H1 (cell line): ENCODE measurements around the gene DCUN1D4. TPM values are rescaled to one million over a fixed set of nuclear protein-coding genes. Genes with fewer than 3 reads are reported as not detected.

Source experiments
- CTCF ChIA-PET: fragments of 300-600 bp; sonication (Branson Sonifier 250); formaldehyde crosslinking; loops from one replicate; lab custom pipeline; 2021; ENCODE audit not compliant: partially characterized antibody; lab: Charles Lee
- POLR2A ChIA-PET: fragments of 300-600 bp; sonication (Branson Sonifier 250); formaldehyde crosslinking; loops from one replicate; lab custom pipeline; 2021; ENCODE audit warnings: inconsistent platforms; ENCODE audit not compliant: partially characterized antibody; lab: Charles Lee
- DNase-seq, 2 experiments: peaks; one replicate each; pipeline versions ENCODE4 v3.0.0 to v3.0.0-alpha.2; 2010 to 2022; ENCODE audit warnings: low spot score in 2 of 2, low read depth in 1 of 2, mixed read lengths in 1 of 2
- FAIRE-seq: peaks from 2 replicates; lab custom pipeline; 2011; peaks lifted over from hg19 to GRCh38; lab: Jason Lieb, UNC
- H2AFZ ChIP-seq: 2 replicates; pipeline ENCODE4 v1.8.1; 2012; ENCODE audit warnings: low read length, inconsistent platforms
- H2AK5ac ChIP-seq: 2 replicates; pipeline ENCODE4 v1.6.1; 2013; ENCODE audit warnings: low read depth, low read length
- H2BK120ac ChIP-seq: replicated peaks from 2 replicates; pipeline ENCODE3; 2013; ENCODE audit warnings: low read depth, low read length, inconsistent platforms
- H2BK12ac ChIP-seq: 2 replicates; pipeline ENCODE4 v1.6.1; 2013; ENCODE audit warnings: low read depth, low read length
- H2BK15ac ChIP-seq: 2 replicates; pipeline ENCODE4 v1.6.1; 2013; ENCODE audit warnings: low read length
- H2BK20ac ChIP-seq: 2 replicates; pipeline ENCODE4 v1.6.1; 2013; ENCODE audit warnings: low read length
- H2BK5ac ChIP-seq: 2 replicates; pipeline ENCODE4 v1.6.1; 2013; ENCODE audit warnings: low read depth, low read length
- H3K14ac ChIP-seq: 2 replicates; pipeline ENCODE4 v1.6.1; 2013; ENCODE audit warnings: inconsistent platforms; ENCODE audit not compliant: insufficient read length
- H3K18ac ChIP-seq: 2 replicates; pipeline ENCODE4 v1.6.1; 2013; ENCODE audit warnings: low read length; ENCODE audit errors: extremely low read depth
- H3K23ac ChIP-seq: 2 replicates; pipeline ENCODE4 v1.6.1; 2013; ENCODE audit warnings: inconsistent platforms; ENCODE audit not compliant: insufficient read length
- H3K23me2 ChIP-seq: 2 replicates; pipeline ENCODE4 v1.6.1; 2013; ENCODE audit warnings: low read depth, low read length
- H3K27ac ChIP-seq: 2 replicates; pipeline ENCODE4 v1.6.1; 2011; ENCODE audit warnings: low read depth, low read length, inconsistent platforms
- H3K27me3 ChIP-seq, 4 experiments: replicated peaks in 1 of 4; 1 replicate in 1 of 4; 2 replicates in 3 of 4; pipeline versions ENCODE4 v1.6.1 to v1.8.1; 2011 to 2013; ENCODE audit warnings: low read length in 3 of 4, mild to moderate bottlenecking in 3 of 4, inconsistent platforms in 2 of 4, mixed read lengths in 2 of 4, moderate library complexity in 1 of 4; ENCODE audit not compliant: control insufficient read depth in 3 of 4, insufficient read depth in 3 of 4; ENCODE audit errors: extremely low read depth in 1 of 4
- H3K36me3 ChIP-seq, 4 experiments: 2 replicates each; pipeline versions ENCODE4 v1.6.1 to v1.8.1; 2011 to 2013; ENCODE audit warnings: mild to moderate bottlenecking in 4 of 4, low read length in 3 of 4, moderate library complexity in 2 of 4, control low read depth in 1 of 4, inconsistent platforms in 1 of 4; ENCODE audit not compliant: insufficient read depth in 4 of 4, control insufficient read depth in 2 of 4
- H3K4ac ChIP-seq: replicated peaks from 2 replicates; pipeline ENCODE3; 2013; ENCODE audit warnings: low read length, low read depth, mixed read lengths, inconsistent platforms; ENCODE audit not compliant: insufficient read length
- H3K4me1 ChIP-seq, 4 experiments: replicated peaks in 1 of 4; 1 replicate in 1 of 4; 2 replicates in 3 of 4; pipeline versions ENCODE4 v1.6.1 to v1.8.1; 2011 to 2013; ENCODE audit warnings: low read length in 3 of 4, inconsistent platforms in 2 of 4, mixed read lengths in 1 of 4; ENCODE audit not compliant: insufficient read depth in 4 of 4, control insufficient read depth in 3 of 4
- H3K4me2 ChIP-seq, 2 experiments: 2 replicates each; pipeline versions ENCODE4 v1.6.1 to v1.8.1; 2011 to 2013; ENCODE audit warnings: low read depth in 2 of 2, low read length in 2 of 2, control low read depth in 1 of 2, inconsistent platforms in 1 of 2, mild to moderate bottlenecking in 1 of 2; ENCODE audit not compliant: insufficient read depth in 1 of 2
- H3K4me3 ChIP-seq, 4 experiments: fragments of 200-600, 300-600 bp in 1 of 4; sonication (generic), shearing (Covaris generic), sonication (Bioruptor Twin) in 1 of 4; 2 replicates each; pipeline versions ENCODE4 v1.5.1 to v1.8.1; 2011 to 2016; ENCODE audit warnings: low read length in 4 of 4, low read depth in 3 of 4, control low read depth in 2 of 4, inconsistent platforms in 2 of 4, mild to moderate bottlenecking in 2 of 4, mixed read lengths in 1 of 4, moderate library complexity in 1 of 4; ENCODE audit not compliant: insufficient read depth in 2 of 4; ENCODE audit errors: extremely low read depth in 1 of 4
- H3K56ac ChIP-seq: replicated peaks from 2 replicates; pipeline ENCODE3; 2013; ENCODE audit warnings: low read depth, mild to moderate bottlenecking, mixed read lengths, low read length, inconsistent platforms; ENCODE audit not compliant: insufficient read length
- H3K79me1 ChIP-seq: 2 replicates; pipeline ENCODE4 v1.6.1; 2013; ENCODE audit warnings: low read depth, low read length, control low read depth
- H3K79me2 ChIP-seq, 2 experiments: 2 replicates each; pipeline versions ENCODE4 v1.6.1 to v1.8.1; 2012 to 2013; ENCODE audit warnings: low read length in 2 of 2, mild to moderate bottlenecking in 2 of 2, inconsistent platforms in 1 of 2; ENCODE audit not compliant: insufficient read depth in 2 of 2, control insufficient read depth in 1 of 2
- H3K9ac ChIP-seq, 4 experiments: replicated peaks in 1 of 4; 1 replicate in 1 of 4; 2 replicates in 3 of 4; pipeline versions ENCODE4 v1.6.1 to v1.8.1; 2011 to 2013; ENCODE audit warnings: low read depth in 3 of 4, low read length in 3 of 4, control low read depth in 2 of 4, mild to moderate bottlenecking in 2 of 4, moderate library complexity in 2 of 4, inconsistent platforms in 1 of 4; ENCODE audit errors: extremely low read depth in 1 of 4
- H3K9me3 ChIP-seq, 2 experiments: 2 replicates each; pipeline versions ENCODE4 v1.6.1 to v1.8.1; 2012 to 2013; ENCODE audit warnings: mild to moderate bottlenecking in 2 of 2, moderate library complexity in 2 of 2, control low read depth in 1 of 2, inconsistent platforms in 1 of 2, low read depth in 1 of 2, low read length in 1 of 2, mixed read lengths in 1 of 2; ENCODE audit not compliant: insufficient read depth in 2 of 2
- H4K20me1 ChIP-seq, 2 experiments: replicated peaks in 1 of 2; 2 replicates each; pipeline versions ENCODE3 to v1.8.1; 2011 to 2013; ENCODE audit warnings: inconsistent platforms in 2 of 2, low read length in 2 of 2, mild to moderate bottlenecking in 1 of 2; ENCODE audit not compliant: insufficient read depth in 2 of 2, control insufficient read depth in 1 of 2
- H4K5ac ChIP-seq: 2 replicates; pipeline ENCODE4 v1.6.1; 2013; ENCODE audit warnings: low read length, low read depth, mixed read lengths, inconsistent platforms; ENCODE audit not compliant: insufficient read length
- H4K8ac ChIP-seq: 2 replicates; pipeline ENCODE4 v1.8.0; 2013; ENCODE audit warnings: mild to moderate bottlenecking, moderate library complexity, low read length, inconsistent platforms; ENCODE audit not compliant: insufficient read depth; ENCODE audit errors: extremely low read depth
- H4K91ac ChIP-seq: replicated peaks from 2 replicates; pipeline ENCODE3; 2013; ENCODE audit warnings: low read length, mixed read lengths, inconsistent platforms; ENCODE audit not compliant: insufficient read length
- ASH2L ChIP-seq: fragments of 200-600, 300-600 bp; sonication (generic); IDR thresholded peaks from one replicate; pipeline ENCODE4 v1.7.1; 2017; ENCODE audit warnings: low read length
- CREB1 ChIP-seq: IDR thresholded peaks from 2 replicates; pipeline ENCODE4 v1.6.1; 2012; ENCODE audit warnings: inconsistent platforms
- GTF2F1 ChIP-seq: IDR thresholded peaks from 2 replicates; pipeline ENCODE4 v1.6.1; 2012; ENCODE audit warnings: low read depth, low read length, improper control_type of control experiment, borderline replicate concordance
- HDAC2 ChIP-seq, 2 experiments: fragments of 300-600 bp in 1 of 2; sonication (generic) in 1 of 2; IDR thresholded peaks; 2 replicates each; pipeline ENCODE4 v1.6.1; 2011 to 2012; ENCODE audit warnings: low read depth in 2 of 2, low read length in 2 of 2, mild to moderate bottlenecking in 2 of 2, moderate library complexity in 2 of 2, borderline replicate concordance in 1 of 2, inconsistent platforms in 1 of 2
- YY1 ChIP-seq: IDR thresholded peaks from 2 replicates; pipeline ENCODE4 v1.6.1; 2011; ENCODE audit warnings: low read depth, mild to moderate bottlenecking, low read length
- WGBS, 2 experiments: shearing (Covaris generic) in 1 of 2; methylation state at CpG; one replicate each; pipeline versions ENCODE4 v1.1.6 to v1.1.7; 2013 to 2015; ENCODE audit warnings: low lambda C conversion rate in 2 of 2, mixed read lengths in 2 of 2, inconsistent platforms in 1 of 2, low coverage in 1 of 2, missing lambda C conversion rate in 1 of 2; ENCODE audit not compliant: insufficient replicate concordance in 2 of 2, insufficient coverage in 1 of 2, insufficient read length in 1 of 2; ENCODE audit errors: extremely low coverage in 1 of 2, missing lambda C conversion rate in 1 of 2; 5-methylcytosine and 5-hydroxymethylcytosine counted together
- polyA plus RNA-seq, 7 experiments: library from polyadenylated mRNA; depleted of rRNA in 3 of 7; stranded (reverse) in 5 of 7; unstranded in 2 of 7; fragments of >200 nt in 5 of 7; fragments of 200-250 nt in 2 of 7; gene quantifications; 1 replicate in 5 of 7; 2 replicates in 1 of 7; 4 replicates in 1 of 7; pipeline versions ENCODE4 v1.2.1 to v1.2.3, GENCODE V29; 2011 to 2013; ENCODE audit warnings: missing spikeins in 2 of 7, mixed read lengths in 2 of 7
- total RNA-seq: library from RNA; stranded (reverse); fragmentation: NEBNext Ultra II Directional; extraction: Animal tissue kit (Norgen Biotek cat#: 25700); gene quantifications from 2 replicates; pipeline ENCODE4 v1.2.1, GENCODE V29; 2021

DCUN1D4 gene
- total and polyA plus RNA-seq, 2 of the 8 experiments (the other 6 are each of a cell fraction or from before 2014, with no cell fraction given), result 22.9 to 55.9 TPM

- H2BK5ac ChIP-seq, result no peak overlapping the region
- ChIA-PET CTCF (no interaction called here), POLR2A (interaction anchor here (1.3 kb wide), 1 partner anchor 11 kb away, joined by 6 read pairs; no protein-coding TSS in a partner anchor)
- no peak overlapping the region; a peak in 1 of 8 replicates for H3K4me3 ChIP-seq
- no peaks in the 10 kb centered on the region for H3K27me3 ChIP-seq
- peaks cover 9 to 36% (median 25%) of the 10 kb centered on the region in 4 experiments for H3K4me1 ChIP-seq
- H4K5ac ChIP-seq, result no peak overlapping the region
- TF ChIP-seq ASH2L (no peak), HDAC2 (IDR thresholded peaks at IDR 0.05; ENCODE audit: borderline replicate concordance in 1 of 2, low read depth in 2 of 2, low read length in 2 of 2) (no peak), YY1 (0 out of 2 replicates have a peak, but pooled peaks have one; percentile 13), CREB1 (no peak), GTF2F1 (no peak)
- H2BK15ac ChIP-seq, result no peak overlapping the region
- no peak overlapping the region for H4K91ac ChIP-seq
- no peak for DNase-seq
- no peaks in the 10 kb centered on the region for H3K9me3 ChIP-seq
- no peak overlapping the region; the same call in 1 of the 2 replicates for H4K8ac ChIP-seq
- no peak overlapping the region for H3K18ac ChIP-seq
- no peak overlapping the region for H3K4ac ChIP-seq
- H3K23me2 ChIP-seq, result no peaks in the 10 kb centered on the region
- H2AK5ac ChIP-seq, result no peak overlapping the region
- WGBS, 2 experiments, result 81% methylated on average over 4 of the region's 4 CpGs; no CpG with 5 or more reads in 1 of the 2 experiments
- no peak overlapping the region for H3K27ac ChIP-seq
- no peak overlapping the region for H2BK20ac ChIP-seq
- peaks cover 0 to 14% of the 10 kb centered on the region in 2 experiments for H4K20me1 ChIP-seq
- no peak for FAIRE-seq
- no peak overlapping the region for H3K23ac ChIP-seq
- H3K56ac ChIP-seq, result no peak overlapping the region
- H3K9ac ChIP-seq, result no peak overlapping the region
- peaks cover 17 to 100% of the 10 kb centered on the region in 2 experiments for H3K79me2 ChIP-seq
- no peak overlapping the region for H3K14ac ChIP-seq
- H2BK12ac ChIP-seq, result no peak overlapping the region
- peaks cover 8% of the 10 kb centered on the region; the same call in 1 of the 2 replicates for H3K79me1 ChIP-seq
- no peaks in the 10 kb centered on the region for H3K36me3 ChIP-seq
- no peak overlapping the region for H2BK120ac ChIP-seq
- no peak overlapping the region for H2AFZ ChIP-seq
- peak overlapping the region in 1 of 2 experiments; percentile 37; a peak in 2 of 4 replicates for H3K4me2 ChIP-seq
Measured at GRCh38 chr4:51850294-51850693, 7.3 kb downstream of the DCUN1D4 start.
